Liver (tissue), 3 donors: Measurements from ENCODE around the gene WDR27.
"Not testable (repeated sequence)": the region's sequence is repeated elsewhere in the genome, so short reads cannot be mapped to it uniquely, and the experiment has no call there.

Source experiments
- CTCF ChIP-seq: fragments of 150-350 bp; IDR thresholded peaks from 2 replicates; pipeline ENCODE4 v1.5.1; 2017; ENCODE audit warnings: improper control_type of control experiment, low read depth, low read length; ENCODE audit not compliant: missing input control
- EGR1 ChIP-seq, 2 donors: IDR thresholded peaks; 2 replicates each; pipeline ENCODE4 v1.6.1; 2016 to 2018; ENCODE audit warnings: antibody characterized with exemption in 2 of 2, low read depth in 2 of 2
- HNF4G ChIP-seq: IDR thresholded peaks from 2 replicates; pipeline ENCODE4 v1.6.1; 2016; ENCODE audit warnings: antibody characterized with exemption
- SP1 ChIP-seq: IDR thresholded peaks from 2 replicates; pipeline ENCODE4 v1.6.1; 2018; ENCODE audit warnings: antibody characterized with exemption, mild to moderate bottlenecking
- donor health status: healthy.
- donor health status: healthy.

DNA sequence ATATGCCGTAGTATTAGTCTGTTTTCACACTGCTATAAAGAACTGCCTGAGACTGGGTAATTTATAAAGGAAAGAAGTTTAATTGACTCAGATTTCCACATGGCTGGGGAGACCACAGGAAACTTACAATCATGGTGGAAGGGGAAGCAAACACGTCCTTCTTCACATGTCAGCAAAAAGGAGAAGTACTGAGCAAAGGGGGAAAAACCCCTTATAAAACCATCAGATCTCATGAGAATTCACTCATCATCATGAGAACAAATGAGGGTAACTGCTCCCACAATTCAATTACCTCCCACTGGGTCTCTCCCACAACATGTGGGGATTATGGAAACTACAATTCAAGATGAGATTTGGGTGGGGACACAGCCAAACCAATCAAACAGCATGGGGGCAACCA, 235.6 kb downstream of the WDR27 start:
- TF ChIP-seq CTCF; EGR1 (IDR thresholded peaks at IDR 0.05; ENCODE audit: low read depth in 2 of 2); SP1; HNF4G: not testable (repeated sequence)
